ENCODE measurements around the gene CT47C1. TPM values are rescaled to one million over a fixed set of nuclear protein-coding genes. Genes with fewer than 3 reads are reported as not detected.

The CT47C1 gene
- polyA plus RNA-seq, 3 donors = not detected

Other genes with a start within 250 kb of the CT47C1 start
- gene ZCCHC12, start 249.2 kb upstream of the CT47C1 start, polyA plus RNA-seq (ENCODE audit: insufficient read length in 3 of 3) = 1 to 10 TPM in 2 of 3 donors, under 1 TPM in 1; 0.62 to 1.2 (median 1.1) TPM
- gene LONRF3, start 98.4 kb upstream of the CT47C1 start, polyA plus RNA-seq (ENCODE audit: insufficient read length in 3 of 3) = under 1 TPM; 0.85 to 1.00 (median 1.00) TPM
- gene KIAA1210, start 54.8 kb downstream of the CT47C1 start, polyA plus RNA-seq (ENCODE audit: insufficient read length in 3 of 3) = 1 to 10 TPM; 1.7 to 2.1 (median 1.7) TPM
- gene PGRMC1, start 163.3 kb downstream of the CT47C1 start, polyA plus RNA-seq (ENCODE audit: insufficient read length in 3 of 3) = 100 to 1,000 TPM; 258 to 278 (median 270) TPM